Neutrophil (primary cell): ENCODE data around the gene RAPGEF2.

Experiments used
- H3K27ac ChIP-seq: fragments of 200-600 bp; sonication (generic); 2 replicates; pipeline ENCODE4 v1.5.1; 2016; ENCODE audit warnings: mild to moderate bottlenecking, moderate library complexity
- H3K27me3 ChIP-seq: fragments of 200-600 bp; sonication (generic); 2 replicates; pipeline ENCODE4 v1.6.0; 2016; ENCODE audit warnings: mild to moderate bottlenecking
- H3K36me3 ChIP-seq: fragments of 200-600 bp; sonication (generic); 2 replicates; pipeline ENCODE4 v1.5.1; 2017
- H3K4me1 ChIP-seq, 2 experiments: fragments of 200-600 bp in 1 of 2; sonication (generic) in 1 of 2; 1 replicate in 1 of 2; 2 replicates in 1 of 2; pipeline versions ENCODE4 v1.5.1 to v1.6.1; 2013 to 2016; ENCODE audit warnings: low read depth in 1 of 2, low read length in 1 of 2, mild to moderate bottlenecking in 1 of 2, moderate library complexity in 1 of 2; ENCODE audit not compliant: control insufficient read depth in 1 of 2, insufficient read depth in 1 of 2
- H3K4me3 ChIP-seq, 2 experiments: fragments of 200-600 bp in 1 of 2; sonication (generic) in 1 of 2; 1 replicate in 1 of 2; 2 replicates in 1 of 2; pipeline ENCODE4 v1.5.1; 2013 to 2016; ENCODE audit warnings: low read depth in 1 of 2, low read length in 1 of 2, mild to moderate bottlenecking in 1 of 2, moderate library complexity in 1 of 2
- H3K9me3 ChIP-seq: fragments of 200-600 bp; sonication (generic); 2 replicates; pipeline ENCODE4 v1.5.1; 2016
- CTCF ChIP-seq: fragments of 200-600 bp; sonication (generic); IDR thresholded peaks from 2 replicates; pipeline ENCODE4 v1.5.1; 2016; ENCODE audit warnings: antibody characterized with exemption

Gene RAPGEF2

GRCh38 chr4:159129814-159130550, 27.1 kb downstream of the RAPGEF2 start:
- Histone ChIP-seq H3K4me1 (no peaks in the 10 kb centered on the region), H3K9me3 (no peaks in the 10 kb centered on the region), H3K27me3 (no peaks in the 10 kb centered on the region), H3K36me3 (no peaks in the 10 kb centered on the region), H3K4me3 (no peak overlapping the region), H3K27ac (no peak overlapping the region)
- TF ChIP-seq CTCF, result no peak

- Histone ChIP-seq H3K36me3 (peaks cover 3% of the 10 kb centered on the region), H3K4me1 (no peaks in the 10 kb centered on the region), H3K9me3 (no peaks in the 10 kb centered on the region), H3K4me3 (no peak overlapping the region), H3K27me3 (no peaks in the 10 kb centered on the region), H3K27ac (no peak overlapping the region)
- no peak for TF ChIP-seq CTCF
These were observed 28.7 kb downstream of the RAPGEF2 start for GRCh38 chr4:159131564-159131963.

GRCh38 chr4:159134429-159134828, 31.6 kb downstream of the RAPGEF2 start:
- H3K36me3 ChIP-seq, result peaks cover 3% of the 10 kb centered on the region
- no peak for TF ChIP-seq CTCF
- H3K4me3 ChIP-seq, result no peak overlapping the region
- no peaks in the 10 kb centered on the region for H3K27me3 ChIP-seq
- H3K9me3 ChIP-seq, result no peaks in the 10 kb centered on the region
- H3K4me1 ChIP-seq, result no peaks in the 10 kb centered on the region
- H3K27ac ChIP-seq, result no peak overlapping the region

- H3K4me1 ChIP-seq, result peaks cover 0 to 3% of the 10 kb centered on the region in 2 experiments
- H3K36me3 ChIP-seq, result peaks cover 3% of the 10 kb centered on the region
- no peak for TF ChIP-seq CTCF
These were observed 34.3 kb downstream of the RAPGEF2 start for GRCh38 chr4:159137176-159137575.

GRCh38 chr4:159138436-159138835, 35.6 kb downstream of the RAPGEF2 start:
- Histone ChIP-seq H3K4me3 (no peak overlapping the region), H3K4me1 (peaks cover 0 to 3% of the 10 kb centered on the region in 2 experiments), H3K9me3 (no peaks in the 10 kb centered on the region), H3K27ac (no peak overlapping the region), H3K27me3 (no peaks in the 10 kb centered on the region), H3K36me3 (peaks cover 3% of the 10 kb centered on the region)
- TF ChIP-seq CTCF, result no peak

More at GRCh38 chr4:159137176-159137575, 34.3 kb downstream of the RAPGEF2 start:
- H3K4me3 ChIP-seq, result no peak overlapping the region
- H3K27me3 ChIP-seq, result no peaks in the 10 kb centered on the region
- no peak overlapping the region for H3K27ac ChIP-seq
- H3K9me3 ChIP-seq, result no peaks in the 10 kb centered on the region
